Loucy (cell line): ENCODE data around the gene CR2.

Experiments
- H2AFZ ChIP-seq: fragments of 200-600 bp; sonication (generic); 2 replicates; pipeline ENCODE4 v1.6.0; 2016; ENCODE audit warnings: antibody characterized with exemption, mild to moderate bottlenecking, low read length, moderate library complexity
- H3F3A ChIP-seq: fragments of 200-600 bp; 2 replicates; pipeline ENCODE4 v1.6.0; 2016; ENCODE audit warnings: antibody characterized with exemption, low read depth, mild to moderate bottlenecking
- H3K27me3 ChIP-seq: fragments of 200-600 bp; sonication (generic); 2 replicates; pipeline ENCODE4 v1.6.1; 2014; ENCODE audit warnings: low read length, mild to moderate bottlenecking; ENCODE audit not compliant: insufficient read depth, poor library complexity, severe bottlenecking
- H3K36me3 ChIP-seq: fragments of 200-600 bp; sonication (generic); 2 replicates; pipeline ENCODE4 v1.6.1; 2016; ENCODE audit warnings: low read length; ENCODE audit not compliant: insufficient read depth
- H3K4me1 ChIP-seq: fragments of 200-600 bp; sonication (generic); 2 replicates; pipeline ENCODE4 v1.5.1; 2014; ENCODE audit warnings: low read length, mild to moderate bottlenecking; ENCODE audit not compliant: insufficient read depth, poor library complexity, severe bottlenecking
- H3K4me2 ChIP-seq: fragments of 200-600 bp; sonication (generic); 2 replicates; pipeline ENCODE4 v1.6.0; 2014; ENCODE audit warnings: antibody characterized with exemption, low read length, low read depth, mild to moderate bottlenecking; ENCODE audit not compliant: poor library complexity, severe bottlenecking
- H3K4me3 ChIP-seq: fragments of 200-600 bp; sonication (generic); 2 replicates; pipeline ENCODE4 v1.5.1; 2014; ENCODE audit warnings: low read length, mild to moderate bottlenecking, mixed read lengths; ENCODE audit not compliant: poor library complexity, severe bottlenecking
- H3K79me2 ChIP-seq: fragments of 200-600 bp; sonication (generic); 2 replicates; pipeline ENCODE4 v1.6.1; 2014; ENCODE audit warnings: low read length; ENCODE audit not compliant: insufficient read depth
- H3K9ac ChIP-seq: fragments of 200-600 bp; sonication (generic); 2 replicates; pipeline ENCODE4 v1.6.0; 2014; ENCODE audit warnings: mild to moderate bottlenecking, low read depth, low read length, moderate library complexity; ENCODE audit not compliant: poor library complexity, severe bottlenecking
- H3K9me2 ChIP-seq: fragments of 200-600 bp; sonication (generic); replicated peaks from 2 replicates; pipeline ENCODE4 v1.6.1; 2016; ENCODE audit warnings: low read depth, low read length, mixed read lengths
- H3K9me3 ChIP-seq: fragments of 200-600 bp; sonication (generic); 2 replicates; pipeline ENCODE4 v1.6.1; 2014; ENCODE audit warnings: mild to moderate bottlenecking, antibody characterized with exemption, low read length, low read depth; ENCODE audit not compliant: insufficient read depth
- H4K20me1 ChIP-seq: fragments of 200-600 bp; sonication (generic); 2 replicates; pipeline ENCODE4 v1.6.0; 2014; ENCODE audit warnings: antibody characterized with exemption, low read length, mild to moderate bottlenecking; ENCODE audit not compliant: insufficient read depth, poor library complexity, severe bottlenecking
- CTCF ChIP-seq: fragments of 200-600 bp; sonication (generic); conservative IDR thresholded peaks from 2 replicates; pipeline ENCODE4 v1.5.1; 2014; ENCODE audit warnings: mild to moderate bottlenecking, antibody characterized with exemption, low read length
- EZH2phosphoT487 ChIP-seq: fragments of 200-600 bp; IDR thresholded peaks from 2 replicates; pipeline ENCODE4 v1.6.1; 2018; ENCODE audit warnings: antibody characterized with exemption, mild to moderate bottlenecking, moderate library complexity, borderline replicate concordance

Gene CR2

GRCh38 chr1:207407655-207408260 lies 46.4 kb upstream of the CR2 start:
- no peak overlapping the region for H3K9ac ChIP-seq
- H3K9me3 ChIP-seq, result no peaks in the 10 kb centered on the region
- H3K4me3 ChIP-seq, result no peak overlapping the region
- no peak overlapping the region for H2AFZ ChIP-seq
- no peaks in the 10 kb centered on the region for H3K27me3 ChIP-seq
- H3K4me1 ChIP-seq, result no peaks in the 10 kb centered on the region
- TF ChIP-seq CTCF (no peak), EZH2phosphoT487 (no peak)
- H3K4me2 ChIP-seq, result no peak overlapping the region
- no peaks in the 10 kb centered on the region for H3K9me2 ChIP-seq
- no peaks in the 10 kb centered on the region for H3K36me3 ChIP-seq
- H3F3A ChIP-seq, result no peaks in the 10 kb centered on the region
- no peaks in the 10 kb centered on the region for H3K79me2 ChIP-seq
- H4K20me1 ChIP-seq, result no peaks in the 10 kb centered on the region

- Histone ChIP-seq H3K36me3 (no peaks in the 10 kb centered on the region), H3F3A (no peaks in the 10 kb centered on the region), H3K79me2 (no peaks in the 10 kb centered on the region), H3K4me3 (no peak overlapping the region), H3K27me3 (no peaks in the 10 kb centered on the region), H3K9me2 (no peaks in the 10 kb centered on the region), H3K4me2 (no peak overlapping the region), H3K9me3 (no peaks in the 10 kb centered on the region), H3K4me1 (no peaks in the 10 kb centered on the region), H3K9ac (no peak overlapping the region), H4K20me1 (no peaks in the 10 kb centered on the region), H2AFZ (no peak overlapping the region)
- TF ChIP-seq EZH2phosphoT487, result no peak
- TF ChIP-seq CTCF, result no peak
Observed at GRCh38 chr1:207412845-207413244, 41.3 kb upstream of the CR2 start.

- H3K27me3 ChIP-seq, result no peaks in the 10 kb centered on the region
- H3K4me1 ChIP-seq, result no peaks in the 10 kb centered on the region
- H3K4me2 ChIP-seq, result no peak overlapping the region
- H3K36me3 ChIP-seq, result no peaks in the 10 kb centered on the region
- H3K9me3 ChIP-seq, result no peaks in the 10 kb centered on the region
- no peaks in the 10 kb centered on the region for H3K9me2 ChIP-seq
- no peaks in the 10 kb centered on the region for H4K20me1 ChIP-seq
- H3K9ac ChIP-seq, result no peak overlapping the region
- no peaks in the 10 kb centered on the region for H3F3A ChIP-seq
- H3K79me2 ChIP-seq, result no peaks in the 10 kb centered on the region
- H2AFZ ChIP-seq, result no peak overlapping the region
- H3K4me3 ChIP-seq, result no peak overlapping the region
- TF ChIP-seq EZH2phosphoT487 (no peak), CTCF (no peak)
Observed at GRCh38 chr1:207414606-207415108, 39.5 kb upstream of the CR2 start.
